Astrocyte of the cerebellum (primary cell): ENCODE measurements around the gene TMEM185A.
"Not testable (repeated sequence)": the region's sequence is repeated elsewhere in the genome, so short reads cannot be mapped to it uniquely, and the experiment has no call there.

ENCODE experiments used
- DNase-seq: peaks from one replicate; pipeline ENCODE4 v3.0.0-alpha.2; 2011; ENCODE audit warnings: low read depth
- H3K4me3 ChIP-seq: 2 replicates; pipeline ENCODE4 v1.5.1; 2011; ENCODE audit warnings: mild to moderate bottlenecking, low read depth, low read length, moderate library complexity
- in situ Hi-C: cut with HindIII; loops from 2 replicates; pipeline ENCODE4 v1.10.0; 2017; ENCODE audit warnings: low sequenced_read_pairs
- TF ChIP-seq, protein P1 (sequence below): IDR thresholded peaks from 2 replicates; pipeline ENCODE4 v1.5.1; 2012; ENCODE audit warnings: low read length, low read depth, moderate library complexity, mild to moderate bottlenecking; ENCODE audit errors: missing control alignments

The TMEM185A gene

DNA sequence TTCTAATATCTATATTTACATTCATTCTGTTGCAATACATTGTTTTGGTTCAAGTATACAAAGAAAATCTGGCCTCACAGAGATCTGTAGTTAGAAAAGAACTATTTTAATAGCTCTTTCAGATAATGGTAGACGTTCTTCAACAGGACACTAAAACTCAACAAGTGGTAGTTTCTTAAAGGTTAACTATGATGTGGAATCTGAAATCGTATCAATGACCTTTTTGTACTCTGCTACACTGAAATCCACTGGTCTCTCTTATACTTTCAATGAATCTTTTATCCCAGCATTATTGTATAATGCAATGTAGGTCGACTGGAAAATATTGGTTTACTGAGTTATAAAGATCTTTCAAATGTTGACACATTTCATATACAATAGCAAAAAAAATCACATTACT is 12.7 kb downstream of the TMEM185A start:
- no peak for DNase-seq
- H3K4me3 ChIP-seq = no peak overlapping the region
- in situ Hi-C loops = no loop called here
- TF ChIP-seq, protein P1, sequence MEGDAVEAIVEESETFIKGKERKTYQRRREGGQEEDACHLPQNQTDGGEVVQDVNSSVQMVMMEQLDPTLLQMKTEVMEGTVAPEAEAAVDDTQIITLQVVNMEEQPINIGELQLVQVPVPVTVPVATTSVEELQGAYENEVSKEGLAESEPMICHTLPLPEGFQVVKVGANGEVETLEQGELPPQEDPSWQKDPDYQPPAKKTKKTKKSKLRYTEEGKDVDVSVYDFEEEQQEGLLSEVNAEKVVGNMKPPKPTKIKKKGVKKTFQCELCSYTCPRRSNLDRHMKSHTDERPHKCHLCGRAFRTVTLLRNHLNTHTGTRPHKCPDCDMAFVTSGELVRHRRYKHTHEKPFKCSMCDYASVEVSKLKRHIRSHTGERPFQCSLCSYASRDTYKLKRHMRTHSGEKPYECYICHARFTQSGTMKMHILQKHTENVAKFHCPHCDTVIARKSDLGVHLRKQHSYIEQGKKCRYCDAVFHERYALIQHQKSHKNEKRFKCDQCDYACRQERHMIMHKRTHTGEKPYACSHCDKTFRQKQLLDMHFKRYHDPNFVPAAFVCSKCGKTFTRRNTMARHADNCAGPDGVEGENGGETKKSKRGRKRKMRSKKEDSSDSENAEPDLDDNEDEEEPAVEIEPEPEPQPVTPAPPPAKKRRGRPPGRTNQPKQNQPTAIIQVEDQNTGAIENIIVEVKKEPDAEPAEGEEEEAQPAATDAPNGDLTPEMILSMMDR = no peak

DNA sequence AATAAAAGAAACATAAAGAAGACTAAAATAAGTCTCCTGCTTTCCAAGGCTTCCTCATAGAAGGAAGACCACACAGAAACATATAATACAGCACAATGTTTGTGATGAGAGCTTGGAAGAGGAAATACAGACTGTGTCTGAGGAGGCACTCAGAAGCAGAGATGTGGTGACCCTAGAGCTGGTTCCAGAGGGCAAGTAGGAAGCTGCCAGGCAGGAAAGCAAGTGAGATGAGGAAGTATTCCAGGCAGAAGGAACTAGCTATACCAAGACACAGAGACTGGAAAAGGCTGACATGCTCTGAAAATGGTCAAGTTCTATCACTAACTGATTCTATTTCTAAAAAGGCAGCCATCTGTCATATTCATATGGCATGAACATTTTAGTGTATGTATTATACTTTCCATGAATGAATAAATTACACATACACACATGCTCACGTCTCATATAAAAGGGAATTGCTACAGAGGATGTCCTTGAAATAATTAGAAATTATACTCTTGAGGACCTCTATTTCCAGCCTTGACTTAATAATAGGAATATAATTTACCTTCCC is 19.9 kb downstream of the TMEM185A start:
- TF ChIP-seq, protein P1 = no peak
- in situ Hi-C loops = no loop called here
- DNase-seq = no peak
- H3K4me3 ChIP-seq = no peak overlapping the region

DNA sequence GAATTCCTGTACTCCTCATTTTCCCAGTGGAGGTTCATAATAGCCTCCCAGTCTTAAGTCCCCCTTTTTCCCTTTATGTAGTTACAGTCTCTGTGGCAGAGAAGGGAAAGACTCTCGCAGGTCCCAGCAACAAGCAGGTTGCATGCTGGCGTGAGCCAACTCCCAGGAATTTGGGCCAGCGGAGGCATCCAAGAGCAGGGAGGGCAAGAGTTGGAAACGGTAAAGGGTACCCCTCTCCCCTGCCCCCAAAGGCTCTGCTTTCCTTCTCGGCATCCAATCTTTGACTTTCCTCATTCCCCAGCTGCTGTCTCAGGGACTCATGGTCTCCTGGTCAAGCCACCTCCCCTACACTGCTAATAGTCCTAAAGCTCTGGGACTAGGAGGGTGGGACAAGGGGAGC is 21.1 kb downstream of the TMEM185A start:
- no peak overlapping the region for H3K4me3 ChIP-seq
- TF ChIP-seq, protein P1 = no peak
- in situ Hi-C loops = no loop called here
- DNase-seq = no peak

DNA sequence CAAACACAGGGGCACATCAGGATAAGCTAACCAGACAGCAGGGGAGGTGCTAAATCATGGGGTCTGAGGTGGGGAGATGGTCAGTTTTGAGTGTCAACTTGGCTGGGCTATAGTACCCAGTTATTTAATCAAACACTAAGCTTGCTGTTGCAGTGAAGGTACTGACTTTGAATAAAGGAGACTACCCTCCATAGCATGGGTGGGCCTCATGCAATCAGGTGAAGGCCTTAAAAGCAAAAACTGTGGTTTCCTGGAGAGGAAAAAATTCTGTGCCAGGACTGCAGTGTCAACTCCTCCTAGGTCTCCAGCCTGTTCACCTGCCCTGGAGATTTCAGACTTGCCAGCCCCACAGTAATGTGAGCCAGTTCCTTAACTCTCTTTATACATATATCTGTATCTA is 23.9 kb downstream of the TMEM185A start:
- no peak overlapping the region for H3K4me3 ChIP-seq
- TF ChIP-seq, protein P1 = no peak
- in situ Hi-C loops = no loop called here
- no peak for DNase-seq

DNA sequence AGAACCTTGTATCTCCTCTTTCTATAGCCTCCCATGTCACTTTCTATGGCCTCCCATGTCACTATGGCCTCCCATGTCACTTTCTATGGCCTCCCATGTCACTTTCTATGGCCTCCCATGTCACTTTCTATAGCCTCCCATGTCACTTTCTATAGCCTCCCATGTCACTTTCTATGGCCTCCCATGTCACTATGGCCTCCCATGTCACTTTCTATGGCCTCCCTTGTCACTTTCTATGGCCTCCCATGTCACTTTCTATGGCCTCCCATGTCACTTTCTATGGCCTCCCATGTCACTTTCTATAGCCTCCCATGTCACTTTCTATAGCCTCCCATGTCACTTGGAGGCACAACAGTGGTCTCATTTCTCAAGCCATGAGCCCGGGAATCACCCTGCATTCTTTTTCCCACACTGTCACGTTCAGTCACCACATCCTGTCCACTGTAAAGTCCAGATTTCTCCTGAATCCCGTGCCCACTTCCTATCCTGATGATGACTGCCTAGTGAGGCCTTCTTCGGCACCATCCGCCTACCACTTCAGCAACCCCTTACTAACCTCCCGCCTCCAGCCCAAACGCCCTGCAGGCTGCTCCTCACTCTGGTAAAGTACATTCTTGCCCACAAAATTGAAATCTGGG is 26.2 kb downstream of the TMEM185A start:
- DNase-seq, in situ Hi-C loops, H3K4me3 ChIP-seq: not testable (repeated sequence)

DNA sequence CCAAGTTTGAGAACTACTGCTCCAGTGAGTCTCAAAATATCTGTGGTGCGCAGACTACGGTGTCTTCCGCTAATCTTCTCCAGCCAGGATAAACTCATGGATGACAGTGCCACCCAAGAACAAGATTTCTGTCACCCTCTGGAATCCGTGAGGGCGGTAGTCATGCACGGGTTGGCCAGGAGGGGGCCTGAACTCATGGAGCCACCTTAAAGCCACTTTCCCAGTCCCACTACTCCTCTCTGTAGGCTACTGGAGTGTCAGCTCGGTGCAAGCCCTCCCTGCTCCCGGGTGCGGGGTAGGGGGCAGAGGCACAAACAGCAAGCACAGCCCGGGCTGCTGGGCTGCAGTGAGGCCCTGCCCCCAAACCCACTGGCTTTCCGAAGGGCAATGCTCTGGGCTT is 33.0 kb downstream of the TMEM185A start:
- in situ Hi-C loops, DNase-seq, H3K4me3 ChIP-seq: not testable (repeated sequence)

DNA sequence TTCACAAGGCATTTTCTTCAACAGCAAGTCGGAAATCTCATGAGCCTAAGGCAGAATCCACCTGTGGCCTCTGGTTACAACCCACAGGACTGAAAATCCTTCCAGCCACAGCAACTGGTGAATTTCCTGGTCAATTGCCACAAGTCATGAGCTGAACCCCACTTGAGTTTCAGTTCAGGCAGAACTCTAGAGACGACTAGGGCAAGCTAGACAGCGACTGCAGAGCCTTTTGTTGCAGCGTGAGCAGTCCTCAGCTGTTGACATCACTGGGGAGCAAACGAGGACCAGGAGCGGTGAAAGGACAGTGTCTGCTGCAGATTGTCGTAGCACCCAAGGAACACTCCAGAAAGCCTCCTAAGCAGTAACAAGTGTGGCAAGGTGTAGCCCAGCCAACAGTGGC is 35.6 kb downstream of the TMEM185A start:
- DNase-seq, H3K4me3 ChIP-seq, in situ Hi-C loops: not testable (repeated sequence)

DNA sequence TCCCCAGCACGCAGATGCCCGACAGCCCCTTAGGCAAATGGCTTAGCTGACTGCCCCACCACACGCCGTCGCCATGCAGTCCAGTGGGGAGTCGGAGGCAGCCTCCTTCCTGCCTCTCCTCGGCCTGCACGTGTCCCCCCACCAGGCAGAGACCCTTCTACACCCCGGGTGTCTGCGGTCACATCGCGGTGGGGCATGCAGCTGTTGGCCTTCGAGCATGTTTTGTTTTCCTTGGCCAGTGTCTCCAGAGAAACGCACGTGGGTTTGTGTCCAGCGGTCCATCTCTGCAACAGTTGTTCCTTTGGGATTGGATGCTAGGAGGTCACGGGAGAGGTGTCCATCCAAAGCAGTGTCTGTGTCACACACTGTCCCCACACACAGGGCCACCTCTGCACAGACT is 36.4 kb downstream of the TMEM185A start, which contains the start of gene HSFX2:
TSS of gene HSFX2 (minus strand) at position 101 of the 400 bp plus-strand sequence. CDS start 614 bp downstream, outside the sequence.
- DNase-seq, in situ Hi-C loops, H3K4me3 ChIP-seq: not testable (repeated sequence)

DNA sequence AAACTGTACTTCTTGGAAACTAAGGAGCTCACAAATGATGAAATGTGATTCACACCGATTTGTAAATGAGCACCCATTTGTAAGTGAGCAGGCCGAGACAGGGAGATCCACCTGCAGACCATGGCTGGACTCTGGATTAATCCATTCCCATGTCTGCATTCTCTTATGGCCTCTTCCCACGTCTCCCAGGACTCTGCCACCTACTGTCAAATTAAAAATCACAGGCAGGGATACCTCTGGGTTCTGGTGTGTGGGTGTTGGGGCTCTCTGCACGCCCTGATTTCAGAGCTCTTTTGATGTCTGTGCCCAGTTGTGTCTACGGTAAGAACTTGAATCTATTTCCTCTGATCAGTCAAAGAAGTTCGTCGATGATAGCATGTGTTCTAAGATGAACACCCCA is 40.6 kb downstream of the TMEM185A start:
- H3K4me3 ChIP-seq, DNase-seq, in situ Hi-C loops: not testable (repeated sequence)

DNA sequence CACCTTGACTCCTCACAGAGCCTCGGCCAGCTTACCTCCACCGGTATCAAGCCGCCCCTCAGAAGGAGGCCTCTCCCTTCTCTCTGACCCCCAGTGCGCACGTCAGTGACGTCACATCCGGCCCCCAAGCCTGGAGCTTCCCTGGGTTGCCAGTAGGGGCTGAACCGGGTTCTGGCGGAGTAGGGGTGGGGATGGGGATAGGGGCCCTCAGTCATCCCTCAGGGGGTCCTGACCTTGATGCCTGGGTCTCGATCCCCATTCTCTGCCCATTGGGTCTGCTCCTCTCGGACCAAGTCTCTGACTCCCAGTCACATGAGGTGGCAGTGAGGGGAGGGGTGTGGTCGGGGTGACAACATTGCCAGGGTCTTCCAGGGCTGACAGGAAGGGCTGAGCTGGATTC is 44.2 kb downstream of the TMEM185A start, which contains the start of gene MAGEA9B:
TSS of gene MAGEA9B (minus strand) at position 101 of the 400 bp plus-strand sequence. CDS start 4,280 bp downstream, outside the sequence.
- in situ Hi-C loops, H3K4me3 ChIP-seq, DNase-seq: not testable (repeated sequence)

DNA sequence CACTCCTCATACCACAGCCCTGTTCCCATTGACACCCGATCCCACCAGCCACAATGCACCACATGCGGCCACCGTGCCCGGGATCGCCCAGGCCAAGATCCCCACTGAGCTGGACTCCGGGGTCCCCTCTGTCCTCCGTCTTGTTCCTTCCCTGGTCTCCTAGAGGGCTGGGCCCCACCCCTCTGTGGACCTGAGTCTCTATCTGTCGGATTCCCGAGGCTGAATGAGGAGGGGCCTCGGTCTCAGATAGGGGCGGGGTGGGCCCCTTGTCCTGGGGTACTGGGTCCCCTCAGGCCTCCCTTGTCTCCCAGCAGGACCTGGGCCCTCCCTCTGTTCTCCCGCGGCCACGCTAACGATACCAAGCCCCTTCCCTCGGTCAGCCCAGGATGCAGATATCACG is 46.0 kb downstream of the TMEM185A start:
- H3K4me3 ChIP-seq, in situ Hi-C loops, DNase-seq: not testable (repeated sequence)

DNA sequence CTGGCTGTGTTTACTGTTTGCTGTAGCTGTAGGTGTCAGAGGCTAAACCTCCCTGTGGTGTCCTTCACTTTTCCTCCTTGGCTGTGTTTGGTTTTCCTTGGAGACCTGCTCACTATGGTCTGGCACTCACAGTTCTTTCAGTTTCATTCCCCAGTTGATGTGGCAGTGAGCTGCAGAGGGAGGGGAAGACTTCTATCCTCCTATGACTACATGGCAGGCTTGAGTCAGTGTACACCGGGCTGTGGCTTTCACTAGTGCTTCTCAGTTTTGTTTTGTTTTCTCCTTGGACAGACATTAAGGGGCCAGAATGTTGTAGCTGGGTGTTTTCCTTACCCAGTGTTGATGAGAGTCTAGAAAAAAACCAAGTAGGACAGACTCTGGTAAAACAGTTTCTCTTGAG is 58.1 kb downstream of the TMEM185A start:
- DNase-seq, H3K4me3 ChIP-seq, in situ Hi-C loops: not testable (repeated sequence)
